ENCODE measurements around the gene LPCAT3. TPM values are rescaled to one million over a fixed set of nuclear protein-coding genes. Genes with fewer than 3 reads are reported as not detected.
"Not testable (repeated sequence)": the region's sequence is repeated elsewhere in the genome, so short reads cannot be mapped to it uniquely, and the experiment has no call there.

The LPCAT3 gene
- total and polyA plus RNA-seq, 3 experiments from 2014 or later = 20.4 to 25.5 (median 22.1) TPM

GRCh38 chr12:7060353-7060954 lies 42.2 kb upstream of the LPCAT3 start, which contains the start of gene C1S:
Gene C1S, plus strand, starts transcription at chr12:7060718. Its CDS starts 1,195 bp downstream, at chr12:7061913.
- DNase-seq = no peak
- H3K4me3 Mint-ChIP-seq = no peak within 1 kb of the TSS
- Histone ChIP-seq H3K9me3 (ENCODE audit: low read length) (no peaks in the 10 kb centered on the region), H3K4me3 (ENCODE audit: low read length) (no peak within 1 kb of the TSS), H3K4me1 (ENCODE audit: insufficient read depth, low read length) (no peaks in the 10 kb centered on the region), H3K27ac (ENCODE audit: low read depth, low read length) (no peak within 1 kb of the TSS), H3K27me3 (ENCODE audit: insufficient read depth, low read length, poor library complexity, severe bottlenecking) (peaks cover 3% of the 10 kb centered on the region), H3K36me3 (ENCODE audit: insufficient read depth, low read length) (no peaks in the 10 kb centered on the region)
- peaks cover 0 to 9% (median 1%) of the 10 kb centered on the region in 3 donors for H3K36me3 Mint-ChIP-seq
- H3K27me3 Mint-ChIP-seq = peaks cover 20 to 53% of the 10 kb centered on the region in 2 donors
- ChIA-PET POLR2A (no interaction called here), CTCF (interaction anchor here (1.1 kb wide), 1 partner anchor 53 kb away, joined by 3 read pairs; no protein-coding TSS in a partner anchor)
- H3K9me3 Mint-ChIP-seq = no peaks in the 10 kb centered on the region
- no peaks in the 10 kb centered on the region for H3K4me1 Mint-ChIP-seq
- H3K27ac Mint-ChIP-seq = no peak within 1 kb of the TSS

- Mint-ChIP-seq H3K4me3 (no peak overlapping the region), H3K9me3 (no peaks in the 10 kb centered on the region), H3K27ac (no peak overlapping the region), H3K36me3 (peaks cover 0 to 9% (median 1%) of the 10 kb centered on the region in 3 donors), H3K27me3 (peaks cover 21 to 60% of the 10 kb centered on the region in 2 donors), H3K4me1 (no peaks in the 10 kb centered on the region)
- Histone ChIP-seq H3K4me3 (ENCODE audit: low read length) (no peak overlapping the region), H3K9me3 (ENCODE audit: low read length) (no peaks in the 10 kb centered on the region), H3K36me3 (ENCODE audit: insufficient read depth, low read length) (no peaks in the 10 kb centered on the region), H3K27me3 (ENCODE audit: insufficient read depth, low read length, poor library complexity, severe bottlenecking) (peaks cover 3% of the 10 kb centered on the region), H3K4me1 (ENCODE audit: insufficient read depth, low read length) (no peaks in the 10 kb centered on the region), H3K27ac (ENCODE audit: low read depth, low read length) (no peak overlapping the region)
- ChIA-PET CTCF (interaction anchor here (1.2 kb wide), 1 partner anchor 29 kb away, joined by 3 read pairs; no protein-coding TSS in a partner anchor), POLR2A (no interaction called here)
- DNase-seq = no peak
Measured at GRCh38 chr12:7059780-7060179, 41.5 kb upstream of the LPCAT3 start.

- Mint-ChIP-seq H3K36me3 (peaks cover 0 to 9% (median 1%) of the 10 kb centered on the region in 3 donors), H3K4me3 (no peak overlapping the region), H3K27ac (no peak overlapping the region), H3K27me3 (peaks cover 21 to 66% of the 10 kb centered on the region in 2 donors), H3K9me3 (no peaks in the 10 kb centered on the region), H3K4me1 (no peaks in the 10 kb centered on the region)
- no peak overlapping the region for H3K4me3 ChIP-seq (ENCODE audit: low read length)
- POLR2A ChIA-PET = no interaction called here
- H3K36me3 ChIP-seq (ENCODE audit: insufficient read depth, low read length) = no peaks in the 10 kb centered on the region
- peaks cover 3% of the 10 kb centered on the region for H3K27me3 ChIP-seq (ENCODE audit: insufficient read depth, low read length, poor library complexity, severe bottlenecking)
- no peaks in the 10 kb centered on the region for H3K4me1 ChIP-seq (ENCODE audit: insufficient read depth, low read length)
- no peak for DNase-seq
- H3K9me3 ChIP-seq (ENCODE audit: low read length) = no peaks in the 10 kb centered on the region
- CTCF ChIA-PET = interaction anchor here (1.2 kb wide), 1 partner anchor 28 kb away, joined by 3 read pairs; no protein-coding TSS in a partner anchor
- no peak overlapping the region for H3K27ac ChIP-seq (ENCODE audit: low read depth, low read length)
Measured at GRCh38 chr12:7058850-7059395, 40.6 kb upstream of the LPCAT3 start.

- Mint-ChIP-seq H3K4me3 (no peak overlapping the region), H3K27ac (no peak overlapping the region), H3K36me3 (peaks cover 0 to 9% (median 1%) of the 10 kb centered on the region in 3 donors), H3K4me1 (no peaks in the 10 kb centered on the region), H3K9me3 (no peaks in the 10 kb centered on the region), H3K27me3 (peaks cover 21 to 67% of the 10 kb centered on the region in 2 donors)
- H3K4me3 ChIP-seq (ENCODE audit: low read length) = no peak overlapping the region
- H3K27ac ChIP-seq (ENCODE audit: low read depth, low read length) = no peak overlapping the region
- H3K27me3 ChIP-seq (ENCODE audit: insufficient read depth, low read length, poor library complexity, severe bottlenecking) = peaks cover 3% of the 10 kb centered on the region
- DNase-seq = no peak
- ChIA-PET POLR2A (no interaction called here), CTCF (interaction anchor here (1.0 kb wide), 1 partner anchor 122 kb away, joined by 3 read pairs; no protein-coding TSS in a partner anchor)
- no peaks in the 10 kb centered on the region for H3K4me1 ChIP-seq (ENCODE audit: insufficient read depth, low read length)
- no peaks in the 10 kb centered on the region for H3K9me3 ChIP-seq (ENCODE audit: low read length)
- no peaks in the 10 kb centered on the region for H3K36me3 ChIP-seq (ENCODE audit: insufficient read depth, low read length)
Measured at GRCh38 chr12:7058163-7058845, 40.0 kb upstream of the LPCAT3 start.

GRCh38 chr12:7055736-7056135 lies 37.5 kb upstream of the LPCAT3 start:
- H3K27ac ChIP-seq (ENCODE audit: low read depth, low read length); H3K27ac Mint-ChIP-seq; H3K9me3 ChIP-seq (ENCODE audit: low read length); H3K4me3 ChIP-seq (ENCODE audit: low read length); H3K4me3 Mint-ChIP-seq; H3K27me3 ChIP-seq (ENCODE audit: insufficient read depth, low read length, poor library complexity, severe bottlenecking); H3K4me1 ChIP-seq (ENCODE audit: insufficient read depth, low read length); H3K4me1 Mint-ChIP-seq; POLR2A ChIA-PET; H3K36me3 Mint-ChIP-seq; DNase-seq; H3K36me3 ChIP-seq (ENCODE audit: insufficient read depth, low read length); H3K9me3 Mint-ChIP-seq: not testable (repeated sequence)
- H3K27me3 Mint-ChIP-seq = peaks cover 22 to 64% of the 10 kb centered on the region in 2 donors
- CTCF ChIA-PET = interaction anchor here (1.7 kb wide), 1 partner anchor 132 kb away, joined by 3 read pairs; no protein-coding TSS in a partner anchor

- Mint-ChIP-seq H3K4me3 (no peak overlapping the region), H3K4me1 (no peaks in the 10 kb centered on the region), H3K27ac (no peak overlapping the region), H3K9me3 (no peaks in the 10 kb centered on the region), H3K27me3 (peaks cover 21 to 56% of the 10 kb centered on the region in 2 donors), H3K36me3 (peaks cover 0 to 7% (median 1%) of the 10 kb centered on the region in 3 donors)
- H3K27me3 ChIP-seq (ENCODE audit: insufficient read depth, low read length, poor library complexity, severe bottlenecking) = no peaks in the 10 kb centered on the region
- no peaks in the 10 kb centered on the region for H3K4me1 ChIP-seq (ENCODE audit: insufficient read depth, low read length)
- no peak overlapping the region for H3K4me3 ChIP-seq (ENCODE audit: low read length)
- no peak for DNase-seq
- no peak overlapping the region for H3K27ac ChIP-seq (ENCODE audit: low read depth, low read length)
- no peaks in the 10 kb centered on the region for H3K36me3 ChIP-seq (ENCODE audit: insufficient read depth, low read length)
- no peaks in the 10 kb centered on the region for H3K9me3 ChIP-seq (ENCODE audit: low read length)
- ChIA-PET CTCF (interaction anchor here (0.6 kb wide), 1 partner anchor 26 kb away, joined by 3 read pairs; no protein-coding TSS in a partner anchor), POLR2A (no interaction called here)
Measured at GRCh38 chr12:7054925-7055324, 36.6 kb upstream of the LPCAT3 start.

- POLR2A ChIA-PET = interaction anchor here (0.7 kb wide), 1 partner anchor 168 kb away, joined by 9 read pairs; no protein-coding TSS in a partner anchor
- H3K36me3 Mint-ChIP-seq; H3K27me3 ChIP-seq (ENCODE audit: insufficient read depth, low read length, poor library complexity, severe bottlenecking); H3K4me3 ChIP-seq (ENCODE audit: low read length); H3K36me3 ChIP-seq (ENCODE audit: insufficient read depth, low read length); H3K4me3 Mint-ChIP-seq; H3K9me3 ChIP-seq (ENCODE audit: low read length); H3K27ac Mint-ChIP-seq; DNase-seq; H3K4me1 Mint-ChIP-seq; CTCF ChIA-PET; H3K9me3 Mint-ChIP-seq; H3K27ac ChIP-seq (ENCODE audit: low read depth, low read length): not testable (repeated sequence)
- H3K4me1 ChIP-seq (ENCODE audit: insufficient read depth, low read length) = peaks cover 10% of the 10 kb centered on the region
- H3K27me3 Mint-ChIP-seq = peaks cover 4 to 12% of the 10 kb centered on the region in 2 donors
Measured at GRCh38 chr12:7049973-7050372, 31.7 kb upstream of the LPCAT3 start.

GRCh38 chr12:7049445-7049951 lies 31.2 kb upstream of the LPCAT3 start:
- H3K27me3 ChIP-seq (ENCODE audit: insufficient read depth, low read length, poor library complexity, severe bottlenecking); DNase-seq; POLR2A ChIA-PET; H3K4me1 Mint-ChIP-seq; H3K36me3 Mint-ChIP-seq; H3K27ac ChIP-seq (ENCODE audit: low read depth, low read length); CTCF ChIA-PET; H3K4me3 Mint-ChIP-seq; H3K27me3 Mint-ChIP-seq; H3K9me3 Mint-ChIP-seq; H3K9me3 ChIP-seq (ENCODE audit: low read length); H3K27ac Mint-ChIP-seq; H3K4me3 ChIP-seq (ENCODE audit: low read length); H3K36me3 ChIP-seq (ENCODE audit: insufficient read depth, low read length): not testable (repeated sequence)
- H3K4me1 ChIP-seq (ENCODE audit: insufficient read depth, low read length) = peaks cover 10% of the 10 kb centered on the region
